Calu3 (cell line): ENCODE measurements around the gene ACOT12. TPM values are rescaled to one million over a fixed set of nuclear protein-coding genes. Genes with fewer than 3 reads are reported as not detected.

Experiments
- BruUV-seq: library from RNA; stranded (reverse); fragments of 400-500 nt; replicated peaks from 2 replicates; lab custom pipeline; 2021; lab: Mats Ljungman, UMichigan
- CTCF ChIA-PET: fragments of 300-600 bp; sonication (Branson Sonifier 250); formaldehyde crosslinking; loops from one replicate; lab custom pipeline; 2022; ENCODE audit warnings: antibody characterized with exemption; lab: Charles Lee
- DNase-seq: peaks from one replicate; pipeline ENCODE4 v3.0.0; 2022
- H3K27ac Mint-ChIP-seq: one replicate; pipeline ENCODE4 v1.8.0; 2022; ENCODE audit warnings: mixed read lengths; ENCODE audit not compliant: unreplicated experiment
- H3K27me3 Mint-ChIP-seq: one replicate; pipeline ENCODE4 v1.8.0; 2022; ENCODE audit warnings: mixed read lengths; ENCODE audit not compliant: unreplicated experiment
- H3K36me3 Mint-ChIP-seq: one replicate; pipeline ENCODE4 v1.8.0; 2022; ENCODE audit warnings: mild to moderate bottlenecking, moderate library complexity, mixed read lengths; ENCODE audit not compliant: insufficient read depth, unreplicated experiment
- H3K4me1 Mint-ChIP-seq: one replicate; pipeline ENCODE4 v1.8.0; 2022; ENCODE audit warnings: mild to moderate bottlenecking, low read depth, mixed read lengths; ENCODE audit not compliant: unreplicated experiment
- H3K4me3 Mint-ChIP-seq: one replicate; pipeline ENCODE4 v1.8.0; 2022; ENCODE audit warnings: mild to moderate bottlenecking, low read depth, moderate library complexity, mixed read lengths; ENCODE audit not compliant: unreplicated experiment
- H3K9me3 Mint-ChIP-seq: one replicate; pipeline ENCODE4 v1.8.0; 2022; ENCODE audit warnings: low read depth, mixed read lengths; ENCODE audit not compliant: unreplicated experiment
- CTCF ChIP-seq: fragments of 200-600 bp; IDR thresholded peaks from one replicate; pipeline ENCODE4 v1.8.0; 2022; ENCODE audit warnings: antibody characterized with exemption; ENCODE audit not compliant: unreplicated experiment
- intact Hi-C: fragments of 100-400 bp; cut with micrococcal nuclease; formaldehyde crosslinking; loops from one replicate; pipeline ENCODE4 v1.10.0; 2022; ENCODE audit not compliant: unreplicated experiment
- total RNA-seq: library from RNA; stranded (reverse); gene quantifications from 2 replicates; pipeline ENCODE4 v1.2.3, GENCODE V29; 2022

ACOT12 gene
- total RNA-seq, 1 experiment from 2014 or later: 0.87 TPM

- no peaks in the 10 kb centered on the region for H3K27me3 Mint-ChIP-seq
- H3K9me3 Mint-ChIP-seq: no peaks in the 10 kb centered on the region
- peaks cover 5% of the 10 kb centered on the region for H3K36me3 Mint-ChIP-seq
- no peak for DNase-seq
- no peaks in the 10 kb centered on the region for H3K4me1 Mint-ChIP-seq
- CTCF ChIA-PET: no interaction called here
- BruUV-seq: no TSS peak
- intact Hi-C loops: no loop called here
- H3K27ac Mint-ChIP-seq: no peak overlapping the region
- H3K4me3 Mint-ChIP-seq: no peak overlapping the region
- TF ChIP-seq CTCF: no peak
Observed at GRCh38 chr5:81315336-81315735, 78.6 kb downstream of the ACOT12 start.

GRCh38 chr5:81314581-81314980 is 79.4 kb downstream of the ACOT12 start:
- Mint-ChIP-seq H3K36me3 (peaks cover 8% of the 10 kb centered on the region), H3K4me3 (no peak overlapping the region), H3K9me3 (no peaks in the 10 kb centered on the region), H3K27me3 (no peaks in the 10 kb centered on the region), H3K4me1 (no peaks in the 10 kb centered on the region), H3K27ac (no peak overlapping the region)
- BruUV-seq: no TSS peak
- no peak for DNase-seq
- intact Hi-C loops: no loop called here
- TF ChIP-seq CTCF: no peak
- CTCF ChIA-PET: no interaction called here

- intact Hi-C loops: no loop called here
- Mint-ChIP-seq H3K27me3 (no peaks in the 10 kb centered on the region), H3K27ac (no peak overlapping the region), H3K4me3 (no peak overlapping the region), H3K9me3 (no peaks in the 10 kb centered on the region), H3K36me3 (peaks cover 11% of the 10 kb centered on the region), H3K4me1 (no peaks in the 10 kb centered on the region)
- no TSS peak for BruUV-seq
- CTCF ChIA-PET: interaction anchor here (0.9 kb wide), 1 partner anchor 10 kb away, joined by 3 read pairs; no protein-coding TSS in a partner anchor
- no peak for DNase-seq
- TF ChIP-seq CTCF: no peak
Observed at GRCh38 chr5:81313686-81314085, 80.2 kb downstream of the ACOT12 start.

GRCh38 chr5:81313278-81313677 is 80.7 kb downstream of the ACOT12 start:
- Mint-ChIP-seq H3K4me1 (no peaks in the 10 kb centered on the region), H3K36me3 (peaks cover 15% of the 10 kb centered on the region)
- no peak for DNase-seq

More at GRCh38 chr5:81313278-81313677, 80.7 kb downstream of the ACOT12 start:
- CTCF ChIA-PET: interaction anchor here (0.9 kb wide), 1 partner anchor 9 kb away, joined by 3 read pairs; no protein-coding TSS in a partner anchor
- Mint-ChIP-seq H3K9me3 (no peaks in the 10 kb centered on the region), H3K27me3 (no peaks in the 10 kb centered on the region), H3K4me3 (no peak overlapping the region), H3K27ac (no peak overlapping the region)
- intact Hi-C loops: no loop called here
- no peak for TF ChIP-seq CTCF
- no TSS peak for BruUV-seq
